ENCODE measurements around the gene KRT39. TPM values are rescaled to one million over a fixed set of nuclear protein-coding genes. Genes with fewer than 3 reads are reported as not detected.

Gene KRT39
- total and polyA plus RNA-seq, 2 of the 8 experiments (the other 6 are each of a cell fraction or from before 2014, with no cell fraction given), result not detected

DNA sequence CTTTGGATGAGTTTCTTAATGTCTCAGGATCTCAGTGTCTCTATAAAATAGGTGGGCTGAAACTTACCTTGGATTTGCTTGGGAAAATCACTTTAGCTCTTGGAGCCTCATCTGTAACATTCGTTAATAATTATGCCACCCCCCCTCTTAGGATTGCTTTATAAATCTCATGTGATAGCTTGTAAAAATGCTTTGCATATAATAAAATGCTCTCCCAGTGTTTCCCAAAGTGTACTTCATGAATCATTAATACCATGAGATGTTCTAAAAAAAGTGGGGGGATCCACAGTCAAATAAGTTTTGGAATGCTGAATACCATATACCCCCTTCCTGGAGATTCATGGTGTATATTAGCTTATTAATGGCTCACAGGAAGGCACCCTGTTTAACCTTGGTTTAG lies 5.2 kb downstream of the KRT39 start:
- H2BK12ac ChIP-seq (ENCODE audit: low read depth, low read length), result no peak overlapping the region
- H3K79me2 ChIP-seq (ENCODE audit: control insufficient read depth in 1 of 2, insufficient read depth in 2 of 2, low read length in 2 of 2), result no peaks in the 10 kb centered on the region
- FAIRE-seq (no peak), DNase-seq (ENCODE audit: low read depth in 1 of 2, low spot score in 2 of 2) (no peak)
- H3K4ac ChIP-seq (replicated peaks; ENCODE audit: insufficient read length, low read depth, low read length), result no peak overlapping the region
- H3K23ac ChIP-seq (ENCODE audit: insufficient read length), result no peak overlapping the region
- H4K5ac ChIP-seq (ENCODE audit: insufficient read length, low read depth, low read length), result no peak overlapping the region
- H3K9ac ChIP-seq (replicated peaks in 1 of 4; ENCODE audit: extremely low read depth in 1 of 4, low read depth in 3 of 4, low read length in 3 of 4), result no peak overlapping the region
- no peaks in the 10 kb centered on the region for H3K9me3 ChIP-seq (ENCODE audit: insufficient read depth in 2 of 2, low read depth in 1 of 2, low read length in 1 of 2)
- CTCF ChIA-PET (ENCODE audit: partially characterized antibody), result interaction anchor here (0.6 to 5.0 kb wide), 4 partner anchors 9 to 526 kb away, joined by 3 to 34 read pairs (median 4); no protein-coding TSS in a partner anchor
- POLR2A ChIA-PET (ENCODE audit: partially characterized antibody), result no interaction called here
- H3K79me1 ChIP-seq (ENCODE audit: low read depth, low read length), result no peaks in the 10 kb centered on the region
- no peak overlapping the region for H2BK15ac ChIP-seq (ENCODE audit: low read length)
- no peak overlapping the region for H2AK5ac ChIP-seq (ENCODE audit: low read depth, low read length)
- no peaks in the 10 kb centered on the region for H3K27me3 ChIP-seq (replicated peaks in 1 of 4; ENCODE audit: control insufficient read depth in 3 of 4, extremely low read depth in 1 of 4, insufficient read depth in 3 of 4, low read length in 3 of 4)
- no peak overlapping the region for H2AFZ ChIP-seq (ENCODE audit: low read length)
- no peak overlapping the region for H3K56ac ChIP-seq (replicated peaks; ENCODE audit: insufficient read length, low read depth, low read length)
- H3K4me1 ChIP-seq (replicated peaks in 1 of 4; ENCODE audit: control insufficient read depth in 3 of 4, insufficient read depth in 4 of 4, low read length in 3 of 4), result peaks cover 0 to 7% (median 0%) of the 10 kb centered on the region in 4 experiments; a peak in 2 of 7 replicates
- H3K4me3 ChIP-seq (ENCODE audit: extremely low read depth in 1 of 4, insufficient read depth in 2 of 4, low read depth in 3 of 4, low read length in 4 of 4), result no peak overlapping the region
- no peak overlapping the region for H4K91ac ChIP-seq (replicated peaks; ENCODE audit: insufficient read length, low read length)
- H3K36me3 ChIP-seq (ENCODE audit: control insufficient read depth in 2 of 4, insufficient read depth in 4 of 4, low read length in 3 of 4), result no peaks in the 10 kb centered on the region
- no peak overlapping the region for H2BK120ac ChIP-seq (replicated peaks; ENCODE audit: low read depth, low read length)
- H3K27ac ChIP-seq (ENCODE audit: low read depth, low read length), result no peak overlapping the region
- H4K20me1 ChIP-seq (replicated peaks in 1 of 2; ENCODE audit: control insufficient read depth in 1 of 2, insufficient read depth in 2 of 2, low read length in 2 of 2), result no peaks in the 10 kb centered on the region
- no peak overlapping the region for H3K4me2 ChIP-seq (ENCODE audit: insufficient read depth in 1 of 2, low read depth in 2 of 2, low read length in 2 of 2)
- H3K23me2 ChIP-seq (ENCODE audit: low read depth, low read length), result no peaks in the 10 kb centered on the region
- no peak overlapping the region for H2BK20ac ChIP-seq (ENCODE audit: low read length)
- no peak overlapping the region for H3K14ac ChIP-seq (ENCODE audit: insufficient read length)
- H2BK5ac ChIP-seq (ENCODE audit: low read depth, low read length), result no peak overlapping the region
- 84% methylated on average over 1 of the region's 1 CpG; no CpG with 5 or more reads in 1 of the 2 experiments for WGBS, 2 experiments (ENCODE audit: extremely low coverage in 1 of 2, insufficient coverage in 1 of 2, insufficient read length in 1 of 2, insufficient replicate concordance in 2 of 2, low coverage in 1 of 2, low lambda C conversion rate in 2 of 2, missing lambda C conversion rate in 1 of 2)
- no peak overlapping the region for H4K8ac ChIP-seq (ENCODE audit: extremely low read depth, insufficient read depth, low read length)
- H3K18ac ChIP-seq (ENCODE audit: extremely low read depth, low read length), result no peak overlapping the region
- TF ChIP-seq CREB1 (IDR thresholded peaks at IDR 0.05), result no peak
- no peak for TF ChIP-seq POLR2A (IDR thresholded peaks at IDR 0.05; ENCODE audit: control extremely low read depth in 1 of 2, low read depth in 2 of 2, low read length in 2 of 2)
- no peak for TF ChIP-seq TBP (IDR thresholded peaks at IDR 0.05; ENCODE audit: low read depth, low read length)
- TF ChIP-seq RBBP5 (IDR thresholded peaks at IDR 0.05; ENCODE audit: borderline replicate concordance, low read depth, low read length), result no peak
- TF ChIP-seq HDAC6 (IDR thresholded peaks at IDR 0.05; ENCODE audit: low read depth, low read length), result no peak
- TF ChIP-seq, protein P1, sequence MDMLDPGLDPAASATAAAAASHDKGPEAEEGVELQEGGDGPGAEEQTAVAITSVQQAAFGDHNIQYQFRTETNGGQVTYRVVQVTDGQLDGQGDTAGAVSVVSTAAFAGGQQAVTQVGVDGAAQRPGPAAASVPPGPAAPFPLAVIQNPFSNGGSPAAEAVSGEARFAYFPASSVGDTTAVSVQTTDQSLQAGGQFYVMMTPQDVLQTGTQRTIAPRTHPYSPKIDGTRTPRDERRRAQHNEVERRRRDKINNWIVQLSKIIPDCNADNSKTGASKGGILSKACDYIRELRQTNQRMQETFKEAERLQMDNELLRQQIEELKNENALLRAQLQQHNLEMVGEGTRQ (IDR thresholded peaks at IDR 0.05; ENCODE audit: low read length), result no peak
- no peak for TF ChIP-seq PHF8 (conservative IDR thresholded peaks at IDR 0.05; ENCODE audit: low read depth, low read length)
- TF ChIP-seq NANOG (IDR thresholded peaks at IDR 0.05; ENCODE audit: insufficient read depth, low read depth, low read length, poor library complexity, severe bottlenecking), result no peak
- TF ChIP-seq MAFK (IDR thresholded peaks at IDR 0.05; ENCODE audit: low read depth, low read length), result no peak
- no peak for TF ChIP-seq TEAD4 (IDR thresholded peaks at IDR 0.05; ENCODE audit: low read depth, low read length)
- TF ChIP-seq SIN3A (conservative IDR thresholded peaks at IDR 0.05 in 1 of 2, IDR thresholded peaks at IDR 0.05 in 1 of 2; ENCODE audit: low read depth in 1 of 2, low read length in 2 of 2), result no peak
